Smooth muscle cell (in vitro differentiated cells): ENCODE measurements around the gene WNK2. TPM values are rescaled to one million over a fixed set of nuclear protein-coding genes. Genes with fewer than 3 reads are reported as not detected.

Experiments used
- DNase-seq: peaks from one replicate; lab custom pipeline; 2025; ENCODE audit not compliant: unreplicated experiment; lab: John Stamatoyannopoulos, UW
- H2AFZ ChIP-seq: fragments of 200-600 bp; sonication (generic); 2 replicates; pipeline ENCODE4 v1.6.0; 2016; ENCODE audit warnings: antibody characterized with exemption, low read depth, mild to moderate bottlenecking
- H3F3A ChIP-seq: fragments of 200-600 bp; sonication (generic); 2 replicates; pipeline ENCODE4 v1.6.0; 2017; ENCODE audit warnings: antibody characterized with exemption, low read depth
- H3K27ac ChIP-seq: fragments of 200-600 bp; sonication (generic); 2 replicates; pipeline ENCODE4 v1.5.1; 2016; ENCODE audit warnings: low read depth, mild to moderate bottlenecking
- H3K27me3 ChIP-seq: fragments of 200-600 bp; sonication (generic); 2 replicates; pipeline ENCODE4 v1.6.1; 2016; ENCODE audit warnings: low read depth, mild to moderate bottlenecking
- H3K36me3 ChIP-seq: fragments of 200-600 bp; sonication (generic); 2 replicates; pipeline ENCODE4 v1.5.1; 2016; ENCODE audit warnings: low read depth
- H3K4me1 ChIP-seq: fragments of 200-600 bp; sonication (generic); 2 replicates; pipeline ENCODE4 v1.5.1; 2016; ENCODE audit warnings: low read depth
- H3K4me2 ChIP-seq: fragments of 200-600 bp; sonication (generic); 2 replicates; pipeline ENCODE4 v1.6.0; 2016; ENCODE audit warnings: mild to moderate bottlenecking
- H3K4me3 ChIP-seq: fragments of 200-600 bp; sonication (generic); 2 replicates; pipeline ENCODE4 v1.5.1; 2016; ENCODE audit warnings: mild to moderate bottlenecking
- H3K79me2 ChIP-seq: fragments of 200-600 bp; sonication (generic); 2 replicates; pipeline ENCODE4 v1.6.0; 2016; ENCODE audit warnings: low read depth, mild to moderate bottlenecking
- H3K9ac ChIP-seq: fragments of 200-600 bp; sonication (generic); 2 replicates; pipeline ENCODE4 v1.6.0; 2016; ENCODE audit warnings: low read depth
- H3K9me3 ChIP-seq: fragments of 200-600 bp; sonication (generic); replicated peaks from 2 replicates; pipeline ENCODE4 v1.5.1; 2016; ENCODE audit warnings: low read depth
- H4K20me1 ChIP-seq: fragments of 200-600 bp; sonication (generic); 2 replicates; pipeline ENCODE4 v1.6.0; 2016; ENCODE audit warnings: low read depth
- CTCF ChIP-seq: fragments of 200-600 bp; sonication (generic); IDR thresholded peaks from 2 replicates; pipeline ENCODE4 v1.5.1; 2017; ENCODE audit warnings: borderline replicate concordance, mild to moderate bottlenecking, antibody characterized with exemption; ENCODE audit not compliant: insufficient read depth, poor library complexity, severe bottlenecking
- WGBS: methylation state at CpG from one replicate; pipeline ENCODE4 v1.1.7; 2016; ENCODE audit warnings: low lambda C conversion rate; 5-methylcytosine and 5-hydroxymethylcytosine counted together
- polyA plus RNA-seq: library from polyadenylated mRNA; unstranded; fragments of >200 nt; fragmentation: Nextera tagmentation; extraction: Ambion mirVana; gene quantifications from 2 replicates; pipeline ENCODE4 v1.2.1, GENCODE V29; 2016
- total RNA-seq: library from RNA; depleted of rRNA; stranded (reverse); fragments of >200 nt; gene quantifications from 2 replicates; pipeline ENCODE4 v1.2.3, GENCODE V29; 2014

Gene WNK2
- total and polyA plus RNA-seq, 2 experiments from 2014 or later, result 0.27 to 0.31 TPM

GRCh38 chr9:93315118-93315517 lies 131.2 kb downstream of the WNK2 start:
- H3K36me3 ChIP-seq, result no peaks in the 10 kb centered on the region
- no peak for TF ChIP-seq CTCF
- DNase-seq, result no peak
- H2AFZ ChIP-seq, result no peak overlapping the region
- H3K9ac ChIP-seq, result no peak overlapping the region
- H3K79me2 ChIP-seq, result no peaks in the 10 kb centered on the region
- WGBS, result 95% methylated on average over 9 of the region's 9 CpGs
- no peaks in the 10 kb centered on the region for H3K9me3 ChIP-seq
- no peaks in the 10 kb centered on the region for H3K27me3 ChIP-seq
- H3K4me1 ChIP-seq, result no peaks in the 10 kb centered on the region
- no peaks in the 10 kb centered on the region for H3F3A ChIP-seq
- H3K27ac ChIP-seq, result no peak overlapping the region
- H3K4me2 ChIP-seq, result no peak overlapping the region
- no peaks in the 10 kb centered on the region for H4K20me1 ChIP-seq
- H3K4me3 ChIP-seq, result no peak overlapping the region

GRCh38 chr9:93315960-93316359 lies 132.0 kb downstream of the WNK2 start:
- H4K20me1 ChIP-seq, result no peaks in the 10 kb centered on the region
- H3K9me3 ChIP-seq, result no peaks in the 10 kb centered on the region
- H3K79me2 ChIP-seq, result no peaks in the 10 kb centered on the region
- H3K27me3 ChIP-seq, result no peaks in the 10 kb centered on the region
- no peaks in the 10 kb centered on the region for H3K36me3 ChIP-seq
- no peak for DNase-seq
- 80% methylated on average over 5 of the region's 5 CpGs for WGBS
- H3F3A ChIP-seq, result no peaks in the 10 kb centered on the region
- no peak overlapping the region for H2AFZ ChIP-seq
- no peak overlapping the region for H3K9ac ChIP-seq
- no peak overlapping the region for H3K4me2 ChIP-seq
- no peak for TF ChIP-seq CTCF
- no peaks in the 10 kb centered on the region for H3K4me1 ChIP-seq
- H3K27ac ChIP-seq, result no peak overlapping the region
- H3K4me3 ChIP-seq, result no peak overlapping the region

GRCh38 chr9:93316726-93317494 lies 133.0 kb downstream of the WNK2 start:
- Histone ChIP-seq H3K79me2 (no peaks in the 10 kb centered on the region), H4K20me1 (no peaks in the 10 kb centered on the region), H3K4me1 (no peaks in the 10 kb centered on the region), H3K36me3 (no peaks in the 10 kb centered on the region), H3K4me2 (no peak overlapping the region), H3F3A (no peaks in the 10 kb centered on the region), H2AFZ (no peak overlapping the region), H3K4me3 (no peak overlapping the region), H3K27me3 (no peaks in the 10 kb centered on the region), H3K9ac (no peak overlapping the region), H3K9me3 (no peaks in the 10 kb centered on the region), H3K27ac (no peak overlapping the region)
- no peak for TF ChIP-seq CTCF
- no peak for DNase-seq
- 94% methylated on average over 11 of the region's 12 CpGs for WGBS

GRCh38 chr9:93317495-93318094 lies 133.7 kb downstream of the WNK2 start:
- no peaks in the 10 kb centered on the region for H3K79me2 ChIP-seq

More at GRCh38 chr9:93317495-93318094, 133.7 kb downstream of the WNK2 start:
- H3K4me2 ChIP-seq, result no peak overlapping the region
- WGBS, result 94% methylated on average over 20 of the region's 30 CpGs
- H3K9ac ChIP-seq, result no peak overlapping the region
- H3K4me3 ChIP-seq, result no peak overlapping the region
- TF ChIP-seq CTCF, result no peak
- H3K9me3 ChIP-seq, result no peaks in the 10 kb centered on the region
- no peaks in the 10 kb centered on the region for H3F3A ChIP-seq
- H2AFZ ChIP-seq, result no peak overlapping the region
- H4K20me1 ChIP-seq, result no peaks in the 10 kb centered on the region
- no peaks in the 10 kb centered on the region for H3K27me3 ChIP-seq
- DNase-seq, result no peak
- no peak overlapping the region for H3K27ac ChIP-seq
- H3K36me3 ChIP-seq, result no peaks in the 10 kb centered on the region
- no peaks in the 10 kb centered on the region for H3K4me1 ChIP-seq
